Measurements from ENCODE around the gene CARS2.

GRCh38 chr13:110734561-110734960 lies 28.6 kb upstream of the CARS2 start:
- TF ChIP-seq CTCF (conservative IDR thresholded peaks at IDR 0.05; ENCODE audit: low read depth, low read length) = no peak
- TF ChIP-seq EZH2phosphoT487 (IDR thresholded peaks at IDR 0.05; ENCODE audit: borderline replicate concordance, low read length) = no peak
